Upper lobe of left lung (tissue), 6 donors: Measurements from ENCODE around the gene USP13. TPM values are rescaled to one million over a fixed set of nuclear protein-coding genes. Genes with fewer than 3 reads are reported as not detected.

Experiments
- ATAC-seq, 2 donors: fragments of 200-7000 bp; cut with Tn5 transposase; one replicate each; pipeline ENCODE4 v1.9.1; 2022; ENCODE audit warnings: mild to moderate bottlenecking in 2 of 2, moderate library complexity in 2 of 2; ENCODE audit not compliant: low FRiP score in 2 of 2
- DNase-seq, 2 donors: peaks; one replicate each; pipeline ENCODE4 v3.0.0-alpha.2; 2019 to 2020
- H3K27ac ChIP-seq, 4 donors: fragments of 200-600 bp; sonication (generic); one replicate each; pipeline ENCODE4 v1.5.1; 2016 to 2019
- H3K27me3 ChIP-seq, 4 donors: fragments of 200-600 bp; sonication (generic); one replicate each; pipeline ENCODE4 v1.5.1; 2017 to 2019
- H3K36me3 ChIP-seq, 4 donors: fragments of 200-600 bp; sonication (generic); one replicate each; pipeline ENCODE4 v1.5.1; 2016 to 2019
- H3K4me1 ChIP-seq, 4 donors: fragments of 200-600 bp; sonication (generic); one replicate each; pipeline ENCODE4 v1.5.1; 2018 to 2019
- H3K4me3 ChIP-seq, 4 donors: fragments of 200-600 bp; sonication (generic); one replicate each; pipeline ENCODE4 v1.5.1; 2017 to 2019; ENCODE audit warnings: mild to moderate bottlenecking in 2 of 4, moderate library complexity in 1 of 4
- H3K9me3 ChIP-seq, 4 donors: fragments of 200-600 bp; sonication (generic); one replicate each; pipeline ENCODE4 v1.5.1; 2018 to 2019
- EP300 ChIP-seq, 4 donors: sonication (generic); formaldehyde crosslinking; IDR thresholded peaks; one replicate each; pipeline ENCODE4 v1.5.1; 2017; ENCODE audit warnings: antibody characterized with exemption in 4 of 4, control low read depth in 2 of 4
- POLR2A ChIP-seq, 4 donors: fragments of 450-650 bp; IDR thresholded peaks; one replicate each; pipeline ENCODE4 v1.5.1; 2016 to 2017; ENCODE audit warnings: antibody characterized with exemption in 4 of 4, mild to moderate bottlenecking in 2 of 4
- POLR2AphosphoS5 ChIP-seq, 2 donors: sonication (generic); formaldehyde crosslinking; IDR thresholded peaks; one replicate each; pipeline ENCODE4 v1.5.1; 2017; ENCODE audit warnings: antibody characterized with exemption in 2 of 2
- WGBS, 2 donors: methylation state at CpG; one replicate each; pipeline ENCODE4 v1.1.5; 2017 to 2018; 5-methylcytosine and 5-hydroxymethylcytosine counted together
- total RNA-seq, 6 donors: library from RNA; depleted of rRNA in 4 of 6; stranded (reverse); fragments of >200 nt in 4 of 6; gene quantifications; one replicate each; pipeline versions ENCODE4 v1.1.0 to v1.2.1, GENCODE V29; 2016 to 2021
- TF ChIP-seq, protein P1 (sequence below), 6 experiments: fragments of 450-650 bp in 4 of 6; fragments of 200-600 bp in 2 of 6; sonication (generic) in 2 of 6; IDR thresholded peaks; one replicate each; pipeline ENCODE4 v1.5.1; 2016 to 2019; ENCODE audit warnings: antibody characterized with exemption in 6 of 6
- donor health status: DM: no; HTN: no; CAD: no; lungs with moderate emphysema.
- donor health status: DM: no; HTN: yes; CAD: no; lungs with severe emphysema.

USP13 gene
- total RNA-seq, 6 donors from 2014 or later: 14.4 to 34.6 (median 27.8) TPM

DNA sequence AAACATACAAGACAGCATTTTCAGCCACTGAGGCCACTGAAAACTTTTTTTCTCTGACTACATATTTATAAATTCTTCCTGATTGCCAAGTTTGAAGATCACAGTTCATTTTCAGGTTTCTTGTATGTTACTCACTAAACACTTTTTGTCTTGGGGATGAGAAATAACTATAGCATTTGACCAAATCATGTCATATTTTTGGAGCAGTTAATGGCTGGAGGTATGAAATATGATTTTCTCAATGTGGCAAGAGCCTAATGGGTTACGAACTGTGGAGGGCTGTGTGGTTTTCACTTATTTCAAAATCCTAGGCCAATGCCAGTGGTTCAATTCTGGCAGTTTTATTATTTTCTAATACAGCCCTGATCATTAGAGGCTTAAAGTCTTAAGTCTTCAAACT is 64.4 kb downstream of the USP13 start:
- Histone ChIP-seq H3K4me1 (no peaks in the 10 kb centered on the region), H3K36me3 (peaks cover 0 to 17% (median 7%) of the 10 kb centered on the region in 4 donors), H3K4me3 (no peak overlapping the region), H3K9me3 (no peaks in the 10 kb centered on the region), H3K27ac (no peak overlapping the region), H3K27me3 (no peaks in the 10 kb centered on the region)
- DNase-seq (no peak), ATAC-seq (no peak)
- TF ChIP-seq EP300 (IDR thresholded peaks at IDR 0.05): no peak
- TF ChIP-seq, protein P1, sequence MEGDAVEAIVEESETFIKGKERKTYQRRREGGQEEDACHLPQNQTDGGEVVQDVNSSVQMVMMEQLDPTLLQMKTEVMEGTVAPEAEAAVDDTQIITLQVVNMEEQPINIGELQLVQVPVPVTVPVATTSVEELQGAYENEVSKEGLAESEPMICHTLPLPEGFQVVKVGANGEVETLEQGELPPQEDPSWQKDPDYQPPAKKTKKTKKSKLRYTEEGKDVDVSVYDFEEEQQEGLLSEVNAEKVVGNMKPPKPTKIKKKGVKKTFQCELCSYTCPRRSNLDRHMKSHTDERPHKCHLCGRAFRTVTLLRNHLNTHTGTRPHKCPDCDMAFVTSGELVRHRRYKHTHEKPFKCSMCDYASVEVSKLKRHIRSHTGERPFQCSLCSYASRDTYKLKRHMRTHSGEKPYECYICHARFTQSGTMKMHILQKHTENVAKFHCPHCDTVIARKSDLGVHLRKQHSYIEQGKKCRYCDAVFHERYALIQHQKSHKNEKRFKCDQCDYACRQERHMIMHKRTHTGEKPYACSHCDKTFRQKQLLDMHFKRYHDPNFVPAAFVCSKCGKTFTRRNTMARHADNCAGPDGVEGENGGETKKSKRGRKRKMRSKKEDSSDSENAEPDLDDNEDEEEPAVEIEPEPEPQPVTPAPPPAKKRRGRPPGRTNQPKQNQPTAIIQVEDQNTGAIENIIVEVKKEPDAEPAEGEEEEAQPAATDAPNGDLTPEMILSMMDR (IDR thresholded peaks at IDR 0.05): no peak
- no peak for TF ChIP-seq POLR2A (IDR thresholded peaks at IDR 0.05)
- TF ChIP-seq POLR2AphosphoS5 (IDR thresholded peaks at IDR 0.05): no peak
- WGBS, 2 donors: 75 to 90% methylated on average over 1 of the region's 1 CpG

DNA sequence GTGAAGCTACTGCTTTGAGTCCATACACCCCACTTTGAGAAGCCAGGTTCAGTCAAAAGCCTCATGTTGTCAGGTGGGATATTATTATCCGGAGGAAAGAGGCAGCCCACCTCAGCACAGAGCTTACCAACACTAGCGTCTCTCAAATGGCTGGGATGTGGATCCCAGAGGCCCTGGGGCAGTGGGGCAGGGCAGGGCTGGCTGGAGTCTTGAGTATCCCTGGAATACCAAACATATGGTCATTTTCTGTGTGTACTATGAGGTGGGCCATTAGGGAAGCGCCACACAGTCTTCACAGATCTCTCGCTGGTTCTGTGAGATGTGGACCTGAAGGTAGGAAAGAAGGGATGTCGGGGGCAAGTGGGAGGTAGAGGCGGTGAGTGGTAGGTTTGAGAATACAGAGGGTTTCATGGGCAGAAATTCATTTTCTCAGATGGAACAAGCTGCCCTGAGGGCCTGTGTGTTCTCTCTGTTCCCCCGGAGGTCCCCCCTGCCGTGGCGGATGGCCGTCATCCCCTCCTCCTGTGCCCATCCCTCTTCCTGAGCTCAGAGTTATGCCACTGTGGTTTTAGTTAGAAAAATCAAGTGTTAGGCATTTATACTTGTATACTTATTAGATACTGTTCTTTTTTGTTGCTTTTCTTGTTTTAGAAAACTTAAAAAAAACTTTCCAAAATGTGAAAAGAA is 66.4 kb downstream of the USP13 start:
- Histone ChIP-seq H3K27me3 (no peaks in the 10 kb centered on the region), H3K36me3 (peaks cover 0 to 17% (median 7%) of the 10 kb centered on the region in 4 donors), H3K4me1 (no peaks in the 10 kb centered on the region), H3K4me3 (no peak overlapping the region), H3K27ac (no peak overlapping the region), H3K9me3 (no peaks in the 10 kb centered on the region)
- WGBS, 2 donors: 91 to 95% methylated on average over 10 of the region's 10 CpGs
- no peak for TF ChIP-seq POLR2A (IDR thresholded peaks at IDR 0.05)
- no peak for TF ChIP-seq POLR2AphosphoS5 (IDR thresholded peaks at IDR 0.05)
- no peak for TF ChIP-seq EP300 (IDR thresholded peaks at IDR 0.05)
- TF ChIP-seq, protein P1 (IDR thresholded peaks at IDR 0.05): no peak
- ATAC-seq: no peak
- peak in 1 of 2 donors; percentile 21 for DNase-seq

DNA sequence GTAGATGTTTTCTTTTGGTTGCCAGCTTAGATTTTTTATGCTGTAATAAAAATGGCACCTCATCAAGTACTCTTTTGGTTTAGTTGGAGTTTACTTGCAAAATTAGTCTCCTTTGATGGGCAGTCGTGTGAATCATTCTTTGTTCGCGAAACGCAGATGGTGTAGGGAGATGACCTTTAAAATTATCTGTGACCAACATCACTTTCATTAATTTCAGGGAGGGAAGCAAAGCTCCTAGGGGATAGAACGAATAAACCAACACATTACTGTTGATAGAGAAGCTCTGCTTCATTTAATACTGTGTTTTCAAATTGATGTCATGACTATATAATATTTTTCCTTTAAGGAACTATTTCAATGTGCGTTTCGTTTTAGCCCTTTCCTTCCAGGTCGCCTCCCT is 67.4 kb downstream of the USP13 start:
- 85 to 88% methylated on average over 8 of the region's 8 CpGs for WGBS, 2 donors
- Histone ChIP-seq H3K9me3 (no peaks in the 10 kb centered on the region), H3K36me3 (peaks cover 0 to 17% (median 7%) of the 10 kb centered on the region in 4 donors), H3K27me3 (no peaks in the 10 kb centered on the region), H3K27ac (no peak overlapping the region), H3K4me1 (no peaks in the 10 kb centered on the region), H3K4me3 (no peak overlapping the region)
- ATAC-seq (no peak), DNase-seq (no peak)
- TF ChIP-seq POLR2AphosphoS5 (IDR thresholded peaks at IDR 0.05): no peak
- no peak for TF ChIP-seq POLR2A (IDR thresholded peaks at IDR 0.05)
- TF ChIP-seq, protein P1 (IDR thresholded peaks at IDR 0.05): no peak
- no peak for TF ChIP-seq EP300 (IDR thresholded peaks at IDR 0.05)

DNA sequence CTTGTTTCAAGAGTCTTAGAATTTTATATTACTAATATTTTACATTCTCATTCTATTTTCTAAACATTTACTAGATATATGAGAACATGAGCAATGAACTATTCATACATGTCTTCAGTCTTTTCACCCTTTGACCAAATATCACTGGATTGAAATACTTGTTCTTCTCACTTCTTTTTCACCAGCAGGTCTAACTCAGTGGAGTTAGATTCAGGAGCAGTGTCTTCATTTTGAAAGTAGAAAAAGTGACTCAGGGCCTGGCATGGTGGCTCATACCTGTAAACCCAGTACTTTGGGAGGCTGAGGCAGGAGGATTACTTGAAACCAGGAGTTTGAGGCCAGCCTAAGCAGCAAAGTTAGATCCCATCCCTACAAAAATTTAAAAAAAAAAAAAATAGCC is 70.8 kb downstream of the USP13 start:
- Histone ChIP-seq H3K4me1 (no peaks in the 10 kb centered on the region), H3K27me3 (no peaks in the 10 kb centered on the region), H3K27ac (no peak overlapping the region), H3K36me3 (peaks cover 0 to 11% (median 7%) of the 10 kb centered on the region in 4 donors), H3K4me3 (no peak overlapping the region), H3K9me3 (no peaks in the 10 kb centered on the region)
- ATAC-seq: no peak
- no peak for DNase-seq
- TF ChIP-seq POLR2AphosphoS5 (IDR thresholded peaks at IDR 0.05): no peak
- TF ChIP-seq, protein P1 (IDR thresholded peaks at IDR 0.05): no peak
- no peak for TF ChIP-seq POLR2A (IDR thresholded peaks at IDR 0.05)
- no peak for TF ChIP-seq EP300 (IDR thresholded peaks at IDR 0.05)
